Vagina (tissue), 2 donors: ENCODE measurements around the gene TBC1D24. TPM values are rescaled to one million over a fixed set of nuclear protein-coding genes. Genes with fewer than 3 reads are reported as not detected.

ENCODE experiments used
- DNase-seq, 2 donors: peaks; one replicate each; pipeline ENCODE4 v3.0.0-alpha.2; 2017; ENCODE audit errors: extremely low spot score in 2 of 2
- H3K27ac ChIP-seq: fragments of 200-600 bp; sonication (generic); one replicate; pipeline ENCODE4 v1.5.1; 2019
- H3K27me3 ChIP-seq: fragments of 200-600 bp; sonication (generic); one replicate; pipeline ENCODE4 v1.5.1; 2019
- H3K36me3 ChIP-seq, 2 donors: fragments of 200-600 bp; sonication (generic); one replicate each; pipeline ENCODE4 v1.5.1; 2017 to 2019
- H3K4me1 ChIP-seq: fragments of 200-600 bp; sonication (generic); one replicate; pipeline ENCODE4 v1.5.1; 2019
- H3K4me3 ChIP-seq, 2 donors: fragments of 200-600 bp; sonication (generic); 1 replicate in 1 of 2; 2 replicates in 1 of 2; pipeline ENCODE4 v1.5.1; 2016 to 2019
- H3K9me3 ChIP-seq: fragments of 200-600 bp; sonication (generic); one replicate; pipeline ENCODE4 v1.5.1; 2019
- CTCF ChIP-seq, 3 experiments: fragments of 450-650 bp in 2 of 3; fragments of 200-600 bp in 1 of 3; sonication (generic) in 1 of 3; IDR thresholded peaks; one replicate each; pipeline ENCODE4 v1.5.1; 2017 to 2019; ENCODE audit warnings: antibody characterized with exemption in 3 of 3, mild to moderate bottlenecking in 2 of 3, moderate library complexity in 2 of 3
- POLR2A ChIP-seq, 2 donors: fragments of 450-650 bp; IDR thresholded peaks; one replicate each; pipeline ENCODE4 v1.6.1; 2017; ENCODE audit warnings: antibody characterized with exemption in 2 of 2, mild to moderate bottlenecking in 2 of 2, moderate library complexity in 2 of 2
- POLR2AphosphoS5 ChIP-seq, 2 donors: sonication (generic); formaldehyde crosslinking; IDR thresholded peaks; one replicate each; pipeline ENCODE4 v1.9.0; 2017; ENCODE audit warnings: antibody characterized with exemption in 2 of 2, mild to moderate bottlenecking in 2 of 2, low read depth in 1 of 2; ENCODE audit not compliant: insufficient read depth in 1 of 2
- intact Hi-C: fragments of 100-400 bp; cut with DNase I; formaldehyde crosslinking; loops from one replicate; pipeline ENCODE4 v1.15.1; 2023
- total RNA-seq: library from RNA; depleted of rRNA; stranded (reverse); fragments of >200 nt; gene quantifications from one replicate; pipeline ENCODE4 v1.2.3, GENCODE V29; 2016

TBC1D24 gene
- total RNA-seq, 1 donor from 2014 or later = 9.6 TPM

GRCh38 chr16:2482708-2483534 lies 8.0 kb downstream of the TBC1D24 start:
- Histone ChIP-seq H3K27ac (peak overlapping the region; percentile 53), H3K36me3 (no peaks in the 10 kb centered on the region), H3K4me3 (peak overlapping the region; percentile 16 to 37), H3K4me1 (peaks cover 31% of the 10 kb centered on the region), H3K27me3 (no peaks in the 10 kb centered on the region), H3K9me3 (no peaks in the 10 kb centered on the region)
- intact Hi-C loops = no loop called here
- DNase-seq = no peak
- TF ChIP-seq CTCF (IDR thresholded peaks at IDR 0.05) (no peak), POLR2AphosphoS5 (IDR thresholded peaks at IDR 0.05; ENCODE audit: insufficient read depth in 1 of 2, low read depth in 1 of 2) (peak; percentile 15 to 49), POLR2A (IDR thresholded peaks at IDR 0.05) (no peak)

- DNase-seq = no peak
- intact Hi-C loops = no loop called here
- H3K27me3 ChIP-seq = no peaks in the 10 kb centered on the region
- H3K4me1 ChIP-seq = peaks cover 31% of the 10 kb centered on the region
- H3K27ac ChIP-seq = no peak overlapping the region
- no peaks in the 10 kb centered on the region for H3K9me3 ChIP-seq
- TF ChIP-seq POLR2AphosphoS5 (IDR thresholded peaks at IDR 0.05; ENCODE audit: insufficient read depth in 1 of 2, low read depth in 1 of 2) (no peak), CTCF (IDR thresholded peaks at IDR 0.05) (no peak), POLR2A (IDR thresholded peaks at IDR 0.05) (no peak)
- H3K36me3 ChIP-seq = no peaks in the 10 kb centered on the region
- H3K4me3 ChIP-seq = no peak overlapping the region
Measured at GRCh38 chr16:2483939-2484897, 9.3 kb downstream of the TBC1D24 start.

- no peaks in the 10 kb centered on the region for H3K9me3 ChIP-seq
- H3K27ac ChIP-seq = no peak overlapping the region
- H3K36me3 ChIP-seq = no peaks in the 10 kb centered on the region
- H3K4me3 ChIP-seq = no peak overlapping the region
- H3K4me1 ChIP-seq = peaks cover 31% of the 10 kb centered on the region
- DNase-seq = no peak
- intact Hi-C loops = no loop called here
- H3K27me3 ChIP-seq = no peaks in the 10 kb centered on the region
- TF ChIP-seq CTCF (IDR thresholded peaks at IDR 0.05) = no peak
Measured at GRCh38 chr16:2484898-2485508, 10.1 kb downstream of the TBC1D24 start.

GRCh38 chr16:2485811-2486507 lies 11.0 kb downstream of the TBC1D24 start:
- intact Hi-C loops = no loop called here
- DNase-seq = no peak
- peaks cover 30% of the 10 kb centered on the region for H3K4me1 ChIP-seq
- H3K36me3 ChIP-seq = no peaks in the 10 kb centered on the region
- H3K4me3 ChIP-seq = no peak overlapping the region
- H3K27me3 ChIP-seq = no peaks in the 10 kb centered on the region
- H3K27ac ChIP-seq = no peak overlapping the region
- H3K9me3 ChIP-seq = no peaks in the 10 kb centered on the region
- TF ChIP-seq CTCF (IDR thresholded peaks at IDR 0.05) (no peak), POLR2A (IDR thresholded peaks at IDR 0.05) (no peak), POLR2AphosphoS5 (IDR thresholded peaks at IDR 0.05; ENCODE audit: insufficient read depth in 1 of 2, low read depth in 1 of 2) (no peak)
